ENCODE data around the gene SLC25A6. TPM values are rescaled to one million over a fixed set of nuclear protein-coding genes. Genes with fewer than 3 reads are reported as not detected.
"Not testable (repeated sequence)": the region's sequence is repeated elsewhere in the genome, so short reads cannot be mapped to it uniquely, and the experiment has no call there.

SLC25A6 gene
- total RNA-seq, 1 donor from 2014 or later = 177 TPM

GRCh38 chrX:1390621-1391369, 1.1 kb downstream of the SLC25A6 start:
- no peak for DNase-seq (ENCODE audit: low spot score)

GRCh38 chrX:1389993-1390285, 2.0 kb downstream of the SLC25A6 start:
- DNase-seq (ENCODE audit: low spot score) = no peak

GRCh38 chrX:1389181-1389992, 2.5 kb downstream of the SLC25A6 start:
- no peak for DNase-seq (ENCODE audit: low spot score)

GRCh38 chrX:1388651-1389050, 3.3 kb downstream of the SLC25A6 start:
- no peak for DNase-seq (ENCODE audit: low spot score)

GRCh38 chrX:1387141-1387776, 4.7 kb downstream of the SLC25A6 start:
- DNase-seq (ENCODE audit: low spot score) = no peak

- no peak for DNase-seq (ENCODE audit: low spot score)
Observed at GRCh38 chrX:1386338-1387127, 5.4 kb downstream of the SLC25A6 start.

- DNase-seq (ENCODE audit: low spot score) = no peak
Observed at GRCh38 chrX:1385253-1386223, 6.4 kb downstream of the SLC25A6 start.

GRCh38 chrX:1384658-1385252, 7.2 kb downstream of the SLC25A6 start:
- DNase-seq (ENCODE audit: low spot score) = no peak

- DNase-seq (ENCODE audit: low spot score) = no peak
Observed at GRCh38 chrX:1380672-1381233, 11.2 kb downstream of the SLC25A6 start.

- DNase-seq (ENCODE audit: low spot score) = no peak
Observed at GRCh38 chrX:1378306-1378759, 13.6 kb downstream of the SLC25A6 start.

- no peak for DNase-seq (ENCODE audit: low spot score)
Observed at GRCh38 chrX:1368385-1368698, 23.6 kb downstream of the SLC25A6 start.

- not testable (repeated sequence) for DNase-seq (ENCODE audit: low spot score)
Observed at GRCh38 chrX:1366363-1366762, 25.6 kb downstream of the SLC25A6 start.

GRCh38 chrX:1361910-1362309, 30.0 kb downstream of the SLC25A6 start:
- no peak for DNase-seq (ENCODE audit: low spot score)

GRCh38 chrX:1361275-1361674, 30.6 kb downstream of the SLC25A6 start:
- no peak for DNase-seq (ENCODE audit: low spot score)

GRCh38 chrX:1360171-1360570, 31.7 kb downstream of the SLC25A6 start:
- no peak for DNase-seq (ENCODE audit: low spot score)

GRCh38 chrX:1359477-1359873, 32.4 kb downstream of the SLC25A6 start:
- DNase-seq (ENCODE audit: low spot score) = no peak

GRCh38 chrX:1358793-1359476, 33.0 kb downstream of the SLC25A6 start:
- no peak for DNase-seq (ENCODE audit: low spot score)

GRCh38 chrX:1357993-1358392, 33.9 kb downstream of the SLC25A6 start:
- DNase-seq (ENCODE audit: low spot score) = no peak

All from umbilical cord (tissue), 2 donors.